PC-9 (cell line): Measurements from ENCODE around the gene NPY2R.

Source experiments
- EZH2 ChIP-seq: fragments of 200-600 bp; sonication (generic); IDR thresholded peaks from 2 replicates; pipeline ENCODE4 v1.8.0; 2017; ENCODE audit warnings: antibody characterized with exemption, low read depth
- TF ChIP-seq, protein P1 (sequence below): fragments of 200-600 bp; sonication (generic); conservative IDR thresholded peaks from 2 replicates; pipeline ENCODE4 v1.6.1; 2017; ENCODE audit warnings: mixed run types, antibody characterized with exemption, mild to moderate bottlenecking, moderate library complexity

DNA sequence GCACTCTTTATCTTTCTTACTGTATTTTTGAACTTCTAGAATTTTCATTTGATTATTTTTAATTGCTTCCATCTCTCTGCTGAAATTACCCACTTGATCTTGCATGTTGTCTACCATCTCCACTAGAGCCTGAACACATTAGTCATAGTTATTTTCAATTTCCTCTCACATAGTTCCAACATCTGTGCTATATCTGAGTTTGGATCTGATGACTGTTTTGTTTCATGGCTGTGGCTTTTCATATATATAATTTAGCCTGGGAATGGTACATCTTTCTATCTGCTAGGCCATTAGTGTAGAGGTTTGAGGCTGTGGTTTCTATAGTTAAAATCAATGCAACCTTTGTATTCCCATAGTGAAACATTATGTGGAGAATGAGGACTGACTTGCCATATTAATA is 33.2 kb downstream of the NPY2R start:
- TF ChIP-seq, protein P1, sequence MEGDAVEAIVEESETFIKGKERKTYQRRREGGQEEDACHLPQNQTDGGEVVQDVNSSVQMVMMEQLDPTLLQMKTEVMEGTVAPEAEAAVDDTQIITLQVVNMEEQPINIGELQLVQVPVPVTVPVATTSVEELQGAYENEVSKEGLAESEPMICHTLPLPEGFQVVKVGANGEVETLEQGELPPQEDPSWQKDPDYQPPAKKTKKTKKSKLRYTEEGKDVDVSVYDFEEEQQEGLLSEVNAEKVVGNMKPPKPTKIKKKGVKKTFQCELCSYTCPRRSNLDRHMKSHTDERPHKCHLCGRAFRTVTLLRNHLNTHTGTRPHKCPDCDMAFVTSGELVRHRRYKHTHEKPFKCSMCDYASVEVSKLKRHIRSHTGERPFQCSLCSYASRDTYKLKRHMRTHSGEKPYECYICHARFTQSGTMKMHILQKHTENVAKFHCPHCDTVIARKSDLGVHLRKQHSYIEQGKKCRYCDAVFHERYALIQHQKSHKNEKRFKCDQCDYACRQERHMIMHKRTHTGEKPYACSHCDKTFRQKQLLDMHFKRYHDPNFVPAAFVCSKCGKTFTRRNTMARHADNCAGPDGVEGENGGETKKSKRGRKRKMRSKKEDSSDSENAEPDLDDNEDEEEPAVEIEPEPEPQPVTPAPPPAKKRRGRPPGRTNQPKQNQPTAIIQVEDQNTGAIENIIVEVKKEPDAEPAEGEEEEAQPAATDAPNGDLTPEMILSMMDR: no peak
- TF ChIP-seq EZH2: no peak
